ENCODE results near the gene VPS35. TPM values are rescaled to one million over a fixed set of nuclear protein-coding genes. Genes with fewer than 3 reads are reported as not detected.

Gene VPS35
- total RNA-seq, 1 donor, result 159 TPM

- no peak for TF ChIP-seq CTCF (IDR thresholded peaks at IDR 0.05; ENCODE audit: extremely low read depth, low read depth, low read length)
- H3K36me3 ChIP-seq (ENCODE audit: insufficient read depth, low read length), result no peaks in the 10 kb centered on the region
- H3K27me3 ChIP-seq (ENCODE audit: insufficient read depth, low read length), result no peaks in the 10 kb centered on the region
- no peaks in the 10 kb centered on the region for H3K4me1 ChIP-seq (ENCODE audit: insufficient read depth, low read length)
- no peak overlapping the region for H2AFZ ChIP-seq (ENCODE audit: low read length)
- no peak for DNase-seq (ENCODE audit: insufficient read length, low spot score, missing footprints)
- H4K20me1 ChIP-seq (ENCODE audit: insufficient read depth, low read length), result no peaks in the 10 kb centered on the region
- H3K4me2 ChIP-seq (ENCODE audit: insufficient read depth, low read length), result no peak overlapping the region
- H3K4me3 ChIP-seq (ENCODE audit: insufficient read depth, low read length), result no peak overlapping the region
- H3K9me3 ChIP-seq (ENCODE audit: low read depth, low read length), result no peaks in the 10 kb centered on the region
- H3K27ac ChIP-seq (ENCODE audit: low read depth, low read length), result no peak overlapping the region
- H3K79me2 ChIP-seq (ENCODE audit: insufficient read depth, low read length), result no peaks in the 10 kb centered on the region
Measured at GRCh38 chr16:46729326-46729995, 40.5 kb upstream of the VPS35 start.

- TF ChIP-seq CTCF (IDR thresholded peaks at IDR 0.05; ENCODE audit: extremely low read depth, low read depth, low read length), result no peak
- Histone ChIP-seq H3K36me3 (ENCODE audit: insufficient read depth, low read length) (no peaks in the 10 kb centered on the region), H2AFZ (ENCODE audit: low read length) (no peak overlapping the region), H3K4me3 (ENCODE audit: insufficient read depth, low read length) (no peak overlapping the region), H3K4me1 (ENCODE audit: insufficient read depth, low read length) (no peaks in the 10 kb centered on the region), H3K9me3 (ENCODE audit: low read depth, low read length) (no peaks in the 10 kb centered on the region), H3K79me2 (ENCODE audit: insufficient read depth, low read length) (no peaks in the 10 kb centered on the region), H3K4me2 (ENCODE audit: insufficient read depth, low read length) (no peak overlapping the region), H3K27ac (ENCODE audit: low read depth, low read length) (no peak overlapping the region), H3K27me3 (ENCODE audit: insufficient read depth, low read length) (no peaks in the 10 kb centered on the region), H4K20me1 (ENCODE audit: insufficient read depth, low read length) (no peaks in the 10 kb centered on the region)
- no peak for DNase-seq (ENCODE audit: insufficient read length, low spot score, missing footprints)
Measured at GRCh38 chr16:46728806-46729205, 39.8 kb upstream of the VPS35 start.

GRCh38 chr16:46727630-46728029 lies 38.7 kb upstream of the VPS35 start:
- Histone ChIP-seq H3K9me3 (ENCODE audit: low read depth, low read length) (no peaks in the 10 kb centered on the region), H3K36me3 (ENCODE audit: insufficient read depth, low read length) (no peaks in the 10 kb centered on the region), H3K27ac (ENCODE audit: low read depth, low read length) (no peak overlapping the region), H3K4me1 (ENCODE audit: insufficient read depth, low read length) (no peaks in the 10 kb centered on the region), H3K27me3 (ENCODE audit: insufficient read depth, low read length) (no peaks in the 10 kb centered on the region), H4K20me1 (ENCODE audit: insufficient read depth, low read length) (no peaks in the 10 kb centered on the region), H3K4me3 (ENCODE audit: insufficient read depth, low read length) (no peak overlapping the region), H3K4me2 (ENCODE audit: insufficient read depth, low read length) (no peak overlapping the region), H2AFZ (ENCODE audit: low read length) (no peak overlapping the region), H3K79me2 (ENCODE audit: insufficient read depth, low read length) (no peaks in the 10 kb centered on the region)
- DNase-seq (ENCODE audit: insufficient read length, low spot score, missing footprints), result no peak
- TF ChIP-seq CTCF (IDR thresholded peaks at IDR 0.05; ENCODE audit: extremely low read depth, low read depth, low read length), result no peak

- H4K20me1 ChIP-seq (ENCODE audit: insufficient read depth, low read length), result no peaks in the 10 kb centered on the region
- TF ChIP-seq CTCF (IDR thresholded peaks at IDR 0.05; ENCODE audit: extremely low read depth, low read depth, low read length), result no peak
- no peaks in the 10 kb centered on the region for H3K4me1 ChIP-seq (ENCODE audit: insufficient read depth, low read length)
- H3K27me3 ChIP-seq (ENCODE audit: insufficient read depth, low read length), result no peaks in the 10 kb centered on the region
- H3K9me3 ChIP-seq (ENCODE audit: low read depth, low read length), result no peaks in the 10 kb centered on the region
- H3K79me2 ChIP-seq (ENCODE audit: insufficient read depth, low read length), result no peaks in the 10 kb centered on the region
- no peaks in the 10 kb centered on the region for H3K36me3 ChIP-seq (ENCODE audit: insufficient read depth, low read length)
- H3K4me2 ChIP-seq (ENCODE audit: insufficient read depth, low read length), result no peak overlapping the region
- no peak overlapping the region for H3K27ac ChIP-seq (ENCODE audit: low read depth, low read length)
- no peak overlapping the region for H3K4me3 ChIP-seq (ENCODE audit: insufficient read depth, low read length)
- no peak overlapping the region for H2AFZ ChIP-seq (ENCODE audit: low read length)
- DNase-seq (ENCODE audit: insufficient read length, low spot score, missing footprints), result no peak
Measured at GRCh38 chr16:46727184-46727583, 38.2 kb upstream of the VPS35 start.

Measured in osteoblast (primary cell).